H9 (cell line): Measurements from ENCODE around the gene ECEL1. TPM values are rescaled to one million over a fixed set of nuclear protein-coding genes. Genes with fewer than 3 reads are reported as not detected.

Experiments used
- DNase-seq: peaks from one replicate; pipeline ENCODE4 v3.0.0-alpha.2; 2017
- H2AFZ ChIP-seq: one replicate; pipeline ENCODE4 v1.6.1; 2013; ENCODE audit warnings: mild to moderate bottlenecking, low read length, control low read depth, moderate library complexity
- H2AK5ac ChIP-seq: 2 replicates; pipeline ENCODE4 v1.6.1; 2013; ENCODE audit warnings: low read length, control low read depth, mixed read lengths; ENCODE audit not compliant: insufficient read length
- H2BK120ac ChIP-seq: one replicate; pipeline ENCODE4 v1.6.1; 2013; ENCODE audit warnings: low read depth, mild to moderate bottlenecking, low read length, control low read depth, inconsistent platforms; ENCODE audit not compliant: poor library complexity, severe bottlenecking
- H2BK12ac ChIP-seq: 2 replicates; pipeline ENCODE4 v1.6.1; 2013; ENCODE audit warnings: low read length, control low read depth, mixed read lengths, low read depth; ENCODE audit not compliant: insufficient read length
- H2BK15ac ChIP-seq: 2 replicates; pipeline ENCODE4 v1.6.1; 2013; ENCODE audit warnings: low read depth, low read length, control low read depth
- H2BK20ac ChIP-seq: one replicate; pipeline ENCODE4 v1.6.1; 2013; ENCODE audit warnings: low read depth, mild to moderate bottlenecking, low read length, control low read depth, inconsistent platforms; ENCODE audit not compliant: poor library complexity, severe bottlenecking
- H2BK5ac ChIP-seq: 2 replicates; pipeline ENCODE4 v1.6.1; 2013; ENCODE audit warnings: low read length, control low read depth, mixed read lengths; ENCODE audit not compliant: insufficient read length
- H3K14ac ChIP-seq: 2 replicates; pipeline ENCODE4 v1.6.1; 2013; ENCODE audit warnings: low read length, control low read depth; ENCODE audit not compliant: insufficient read depth
- H3K18ac ChIP-seq: 2 replicates; pipeline ENCODE4 v1.6.1; 2013; ENCODE audit warnings: low read depth, mild to moderate bottlenecking, mixed read lengths, low read length, control low read depth; ENCODE audit not compliant: insufficient read length
- H3K23ac ChIP-seq: 2 replicates; pipeline ENCODE4 v1.6.1; 2013; ENCODE audit warnings: low read length, control low read depth, mixed read lengths, low read depth; ENCODE audit not compliant: insufficient read length
- H3K23me2 ChIP-seq: 2 replicates; pipeline ENCODE4 v1.6.1; 2013; ENCODE audit warnings: low read depth, mild to moderate bottlenecking, mixed read lengths, low read length, control low read depth; ENCODE audit not compliant: insufficient read length, poor library complexity, severe bottlenecking
- H3K27ac ChIP-seq: 2 replicates; pipeline ENCODE4 v1.5.1; 2013; ENCODE audit warnings: low read length, control low read depth, mixed read lengths, low read depth; ENCODE audit not compliant: insufficient read length
- H3K27me3 ChIP-seq: 2 replicates; pipeline ENCODE4 v1.6.1; 2013; ENCODE audit warnings: low read length, control low read depth, inconsistent platforms; ENCODE audit not compliant: insufficient read depth
- H3K4ac ChIP-seq: 2 replicates; pipeline ENCODE4 v1.6.1; 2013; ENCODE audit warnings: low read depth, mild to moderate bottlenecking, control low read depth, inconsistent platforms, low read length, moderate library complexity
- H3K4me1 ChIP-seq: 2 replicates; pipeline ENCODE4 v1.6.1; 2013; ENCODE audit warnings: low read length, control low read depth, inconsistent platforms; ENCODE audit not compliant: insufficient read depth
- H3K4me2 ChIP-seq: 2 replicates; pipeline ENCODE4 v1.6.1; 2013; ENCODE audit warnings: low read length, control low read depth, mixed read lengths; ENCODE audit not compliant: insufficient read length, insufficient read depth
- H3K56ac ChIP-seq: 2 replicates; pipeline ENCODE4 v1.6.1; 2013; ENCODE audit warnings: low read depth, mild to moderate bottlenecking, mixed read lengths, low read length, control low read depth; ENCODE audit not compliant: insufficient read length
- H3K79me1 ChIP-seq: 2 replicates; pipeline ENCODE4 v1.6.1; 2013; ENCODE audit warnings: low read depth, mild to moderate bottlenecking, moderate library complexity, low read length, control low read depth, inconsistent platforms; ENCODE audit not compliant: insufficient read depth, poor library complexity, severe bottlenecking
- H3K79me2 ChIP-seq: 2 replicates; pipeline ENCODE4 v1.6.1; 2013; ENCODE audit warnings: low read length, control low read depth, inconsistent platforms; ENCODE audit not compliant: insufficient read depth
- H3K9ac ChIP-seq: 2 replicates; pipeline ENCODE4 v1.6.1; 2013; ENCODE audit warnings: low read length, control low read depth, mixed read lengths; ENCODE audit not compliant: insufficient read length; ENCODE audit errors: extremely low read depth
- H3K9me3 ChIP-seq: one replicate; pipeline ENCODE4 v1.6.1; 2013; ENCODE audit warnings: low read depth, low read length, inconsistent platforms; ENCODE audit not compliant: control insufficient read depth
- H3T11ph ChIP-seq: one replicate; pipeline ENCODE4 v1.6.1; 2013; ENCODE audit warnings: mild to moderate bottlenecking, low read length, control low read depth, inconsistent platforms
- H4K20me1 ChIP-seq: one replicate; pipeline ENCODE4 v1.6.1; 2013; ENCODE audit not compliant: control insufficient read depth, insufficient read length, insufficient read depth
- H4K5ac ChIP-seq: 2 replicates; pipeline ENCODE4 v1.6.1; 2013; ENCODE audit warnings: low read depth, mild to moderate bottlenecking, mixed read lengths, low read length, control low read depth; ENCODE audit not compliant: insufficient read length
- H4K8ac ChIP-seq: replicated peaks from 2 replicates; pipeline ENCODE4 v1.6.1; 2013; ENCODE audit warnings: low read length, control low read depth, mixed read lengths, low read depth; ENCODE audit not compliant: insufficient read length
- H4K91ac ChIP-seq: 2 replicates; pipeline ENCODE4 v1.6.1; 2013; ENCODE audit warnings: low read depth, mild to moderate bottlenecking, moderate library complexity, mixed read lengths, low read length, control low read depth; ENCODE audit not compliant: insufficient read length
- H3K27ac Mint-ChIP-seq, 3 experiments: 2 replicates in 2 of 3; 3 replicates in 1 of 3; pipeline ENCODE4 v1.8.0; 2020 to 2021; ENCODE audit warnings: mixed read lengths in 3 of 3, mild to moderate bottlenecking in 1 of 3, moderate library complexity in 1 of 3
- H3K27me3 Mint-ChIP-seq: 2 replicates; pipeline ENCODE4 v1.8.0; 2021; ENCODE audit warnings: low read depth, mild to moderate bottlenecking, moderate library complexity, mixed read lengths
- H3K36me3 Mint-ChIP-seq, 3 experiments: 2 replicates in 2 of 3; 3 replicates in 1 of 3; pipeline ENCODE4 v1.8.0; 2020 to 2021; ENCODE audit warnings: low read depth in 3 of 3, mixed read lengths in 3 of 3; ENCODE audit not compliant: insufficient read depth in 1 of 3
- H3K4me1 Mint-ChIP-seq, 2 experiments: 2 replicates each; pipeline ENCODE4 v1.8.0; 2020; ENCODE audit warnings: mixed read lengths in 2 of 2
- H3K4me3 Mint-ChIP-seq, 2 experiments: 2 replicates in 1 of 2; 3 replicates in 1 of 2; pipeline ENCODE4 v1.8.0; 2020 to 2021; ENCODE audit warnings: mild to moderate bottlenecking in 2 of 2, mixed read lengths in 2 of 2, moderate library complexity in 1 of 2
- H3K9me3 Mint-ChIP-seq, 2 experiments: 2 replicates in 1 of 2; 3 replicates in 1 of 2; pipeline ENCODE4 v1.8.0; 2020; ENCODE audit warnings: mild to moderate bottlenecking in 2 of 2, mixed read lengths in 2 of 2, moderate library complexity in 1 of 2
- WGBS: extraction: QIAGEN DNeasy Blood & Tissue Kit; methylation state at CpG from one replicate; pipeline ENCODE4 v1.1.7; 2013; ENCODE audit warnings: missing lambda C conversion rate, low lambda C conversion rate, mixed read lengths; ENCODE audit not compliant: insufficient read length; ENCODE audit errors: extremely low coverage; 5-methylcytosine and 5-hydroxymethylcytosine counted together
- total RNA-seq: library from RNA; stranded (reverse); gene quantifications from 2 replicates; pipeline ENCODE4 v1.2.1, GENCODE V29; 2021
- TF ChIP-seq, protein P1 (sequence below): fragments of 200-600 bp; sonication (generic); conservative IDR thresholded peaks from 3 replicates; pipeline ENCODE4 v1.8.0; 2021; ENCODE audit warnings: antibody characterized with exemption, mild to moderate bottlenecking

ECEL1 gene
- total RNA-seq, 1 experiment from 2014 or later, result 8.4 TPM

DNA sequence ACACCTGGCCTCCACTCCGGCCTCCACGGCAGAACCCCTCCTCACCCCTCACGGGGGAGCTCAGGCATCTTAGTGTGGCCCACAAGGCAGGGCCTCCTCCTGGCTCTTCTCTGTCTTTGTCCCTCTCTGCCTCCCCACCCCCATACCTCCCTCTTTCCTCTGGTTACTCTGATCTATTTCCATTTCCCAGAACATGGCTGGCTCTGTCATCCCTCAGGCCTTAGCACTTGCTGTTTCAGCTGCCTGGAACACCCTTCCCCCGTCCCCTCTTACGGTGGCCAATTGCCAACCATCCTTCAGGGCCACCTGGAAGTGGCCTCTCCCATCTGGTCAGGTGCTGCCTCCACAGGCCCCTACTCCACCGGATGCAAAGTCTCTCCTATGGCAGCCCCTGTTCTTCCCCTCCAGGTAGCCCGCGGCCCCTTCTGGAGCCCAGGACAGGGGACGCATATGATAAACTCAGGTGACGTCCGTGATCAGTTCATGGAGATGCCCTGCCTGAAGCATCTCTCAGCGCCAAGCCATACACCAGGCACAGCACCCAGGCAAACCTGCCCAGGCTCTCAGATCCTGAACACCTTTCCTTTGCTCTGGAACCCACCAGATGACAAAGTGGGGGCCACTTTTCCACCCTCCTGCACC is 3.6 kb upstream of the ECEL1 start:
- Mint-ChIP-seq H3K4me1 (peaks cover 23 to 42% of the 10 kb centered on the region in 2 experiments), H3K36me3 (no peaks in the 10 kb centered on the region), H3K27ac (no peak overlapping the region), H3K9me3 (no peaks in the 10 kb centered on the region; a peak in 1 of 5 replicates), H3K27me3 (peaks cover 56% of the 10 kb centered on the region), H3K4me3 (peak overlapping the region in 1 of 2 experiments; percentile 47; a peak in 1 of 5 replicates)
- Histone ChIP-seq H2BK5ac (no peak overlapping the region), H2BK15ac (no peak overlapping the region), H3K9ac (no peak overlapping the region), H3K79me2 (no peaks in the 10 kb centered on the region), H4K91ac (no peak overlapping the region), H4K20me1 (no peaks in the 10 kb centered on the region), H3K23ac (no peak overlapping the region), H3K4me1 (peaks cover 2% of the 10 kb centered on the region; the same call in 1 of the 2 replicates), H3K79me1 (no peaks in the 10 kb centered on the region), H2AK5ac (no peak overlapping the region), H3K27me3 (peaks cover 13% of the 10 kb centered on the region; the same call in 1 of the 2 replicates), H3K4ac (no peak overlapping the region), H4K5ac (no peak overlapping the region), H3K14ac (no peak overlapping the region), H2AFZ (no peak overlapping the region), H3K27ac (no peak overlapping the region), H3K56ac (no peak overlapping the region), H3T11ph (no peak overlapping the region), H2BK12ac (no peak overlapping the region), H4K8ac (no peak overlapping the region), H3K9me3 (no peaks in the 10 kb centered on the region), H2BK20ac (no peak overlapping the region), H3K18ac (no peak overlapping the region), H3K23me2 (no peaks in the 10 kb centered on the region), H2BK120ac (no peak overlapping the region), H3K4me2 (no peak overlapping the region)
- WGBS, result no CpG with 5 or more reads among the region's 12 CpGs
- TF ChIP-seq, protein P1, sequence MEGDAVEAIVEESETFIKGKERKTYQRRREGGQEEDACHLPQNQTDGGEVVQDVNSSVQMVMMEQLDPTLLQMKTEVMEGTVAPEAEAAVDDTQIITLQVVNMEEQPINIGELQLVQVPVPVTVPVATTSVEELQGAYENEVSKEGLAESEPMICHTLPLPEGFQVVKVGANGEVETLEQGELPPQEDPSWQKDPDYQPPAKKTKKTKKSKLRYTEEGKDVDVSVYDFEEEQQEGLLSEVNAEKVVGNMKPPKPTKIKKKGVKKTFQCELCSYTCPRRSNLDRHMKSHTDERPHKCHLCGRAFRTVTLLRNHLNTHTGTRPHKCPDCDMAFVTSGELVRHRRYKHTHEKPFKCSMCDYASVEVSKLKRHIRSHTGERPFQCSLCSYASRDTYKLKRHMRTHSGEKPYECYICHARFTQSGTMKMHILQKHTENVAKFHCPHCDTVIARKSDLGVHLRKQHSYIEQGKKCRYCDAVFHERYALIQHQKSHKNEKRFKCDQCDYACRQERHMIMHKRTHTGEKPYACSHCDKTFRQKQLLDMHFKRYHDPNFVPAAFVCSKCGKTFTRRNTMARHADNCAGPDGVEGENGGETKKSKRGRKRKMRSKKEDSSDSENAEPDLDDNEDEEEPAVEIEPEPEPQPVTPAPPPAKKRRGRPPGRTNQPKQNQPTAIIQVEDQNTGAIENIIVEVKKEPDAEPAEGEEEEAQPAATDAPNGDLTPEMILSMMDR, result no peak
- DNase-seq, result peak; percentile 22
